Stimulated activated CD4-positive, alpha-beta T cell treated with anti-CD3 and anti-CD28 coated beads, Interleukin-2, amount 100 ng/mL, for 48 hours (primary cell): Measurements from ENCODE around the gene SVIL.
"Not testable (repeated sequence)": the region's sequence is repeated elsewhere in the genome, so short reads cannot be mapped to it uniquely, and the experiment has no call there.

Experiments
- DNase-seq, 2 donors: peaks; one replicate each; pipeline ENCODE4 v3.0.0-alpha.2; 2020

The SVIL gene

DNA sequence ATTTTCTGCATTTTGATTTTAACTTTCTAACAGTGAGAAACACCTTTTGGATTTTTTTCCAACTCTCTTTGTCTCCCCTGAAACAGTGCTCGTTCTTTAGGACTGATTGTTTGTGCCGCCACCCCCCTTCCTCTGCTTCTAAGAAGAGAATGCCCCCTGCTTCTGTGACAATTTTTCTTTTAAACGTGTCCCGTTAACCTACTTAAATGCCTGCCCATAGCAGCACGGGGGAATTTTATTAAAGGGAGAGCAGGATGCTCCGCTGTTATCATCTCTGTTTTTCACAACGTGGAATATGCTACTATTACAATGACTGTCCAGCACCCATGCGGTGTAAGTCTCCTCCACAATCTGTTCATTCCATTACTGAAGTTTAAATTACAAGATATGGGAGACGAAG lies 67.8 kb downstream of the SVIL start:
- DNase-seq = no peak

DNA sequence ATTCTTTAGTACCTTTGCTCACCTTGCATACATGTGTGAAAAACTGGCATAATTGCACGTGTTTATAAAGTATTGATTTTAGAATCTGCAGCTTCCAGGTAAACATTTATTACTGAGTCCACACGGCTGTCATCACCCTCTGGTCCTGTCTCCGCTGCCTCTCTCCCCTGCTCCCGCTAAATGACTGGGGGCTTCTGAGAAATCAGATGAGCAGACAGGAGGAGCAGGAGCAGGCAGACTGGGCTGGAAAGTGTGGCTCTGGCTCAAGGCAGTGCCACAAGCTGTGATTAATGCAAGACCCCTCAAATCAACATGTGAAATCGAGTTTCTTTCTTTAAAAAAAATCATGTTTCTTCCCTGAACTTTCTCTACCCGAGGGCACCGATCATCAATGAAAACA lies 68.6 kb downstream of the SVIL start:
- not testable (repeated sequence) for DNase-seq

DNA sequence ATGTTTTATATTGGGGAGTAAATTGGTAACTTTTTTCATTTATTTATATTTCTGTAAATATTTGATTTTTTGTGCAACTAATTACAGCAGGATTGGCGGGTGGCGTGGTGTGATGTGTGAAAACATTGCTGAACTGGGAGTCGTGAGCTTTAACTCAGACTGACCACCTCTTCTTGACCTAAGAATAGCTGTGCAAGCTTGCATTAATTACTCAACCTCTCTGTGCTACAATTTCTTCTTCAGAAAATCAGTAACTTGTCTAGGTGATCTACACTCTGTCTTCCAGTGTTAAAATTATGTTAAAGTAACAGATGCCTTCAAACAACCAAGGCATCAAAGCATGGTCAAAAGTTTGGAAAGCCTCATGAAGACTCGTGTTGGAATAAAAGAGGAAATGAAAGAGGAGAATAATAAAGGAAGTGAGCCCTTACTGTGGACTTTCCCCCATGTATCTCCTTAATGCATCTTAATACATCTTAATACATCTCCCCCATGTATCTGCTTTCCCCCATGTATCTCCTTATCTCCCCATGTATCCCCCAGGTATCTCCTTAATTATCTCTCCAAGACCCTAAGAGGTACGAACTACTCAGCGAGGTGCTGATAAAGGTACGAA lies 71.2 kb downstream of the SVIL start:
- no peak for DNase-seq

DNA sequence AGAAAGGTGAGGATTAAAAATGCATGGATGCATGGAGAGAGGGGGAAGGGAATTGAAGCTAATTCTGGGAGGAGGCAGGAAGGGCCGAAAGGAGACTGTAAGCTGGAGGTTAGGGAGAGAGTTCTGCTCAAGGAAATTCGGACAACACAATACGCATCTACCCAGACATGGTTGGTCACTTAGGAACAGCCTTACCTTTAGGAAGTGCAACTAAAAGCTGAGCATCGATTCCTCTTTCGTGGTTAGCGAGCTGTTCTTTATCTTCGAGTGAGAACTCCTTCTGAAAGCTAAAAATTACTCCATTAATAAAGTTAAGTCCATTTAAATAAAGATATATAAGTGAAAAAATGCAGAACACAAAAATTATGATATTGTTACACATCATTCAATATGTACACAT lies 71.8 kb downstream of the SVIL start:
- not testable (repeated sequence) for DNase-seq

DNA sequence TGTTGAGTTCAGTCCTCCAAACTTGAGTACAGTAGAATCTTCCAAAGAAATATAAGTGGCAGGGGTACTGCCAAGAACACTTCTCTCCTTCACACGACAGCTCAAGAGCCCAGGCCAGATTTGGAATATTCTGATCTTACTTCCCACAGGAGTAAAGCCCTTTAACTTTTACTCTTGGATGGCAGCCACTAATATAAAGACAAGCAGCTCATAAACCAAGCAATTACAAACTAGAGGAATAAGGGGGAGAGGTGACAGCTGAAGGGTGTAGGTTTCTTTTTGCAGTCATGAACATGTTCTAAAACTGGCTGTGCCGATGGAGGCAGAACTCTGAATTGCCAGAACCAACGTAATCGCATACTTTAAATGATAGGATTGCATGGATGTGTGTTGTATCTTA lies 74.8 kb downstream of the SVIL start:
- no peak for DNase-seq

DNA sequence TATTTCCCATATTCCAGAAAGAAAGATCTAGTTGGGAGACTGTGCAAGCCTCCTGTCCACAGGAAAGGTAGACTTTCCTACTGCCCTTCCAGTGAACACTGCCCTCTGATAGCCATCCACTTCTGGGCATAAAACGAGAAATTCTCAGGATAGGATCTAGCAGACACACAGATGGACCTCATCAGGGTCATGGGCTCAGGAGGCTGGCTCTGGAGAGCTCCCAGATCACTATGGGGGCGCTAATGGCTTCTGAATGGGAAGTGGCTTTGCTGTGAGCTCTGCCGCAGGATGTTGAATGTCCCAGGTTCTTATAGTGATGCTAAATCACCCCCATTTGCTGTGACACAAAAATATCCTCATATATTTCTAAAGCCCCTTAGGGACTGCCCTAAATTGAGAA lies 77.1 kb downstream of the SVIL start:
- no peak for DNase-seq

DNA sequence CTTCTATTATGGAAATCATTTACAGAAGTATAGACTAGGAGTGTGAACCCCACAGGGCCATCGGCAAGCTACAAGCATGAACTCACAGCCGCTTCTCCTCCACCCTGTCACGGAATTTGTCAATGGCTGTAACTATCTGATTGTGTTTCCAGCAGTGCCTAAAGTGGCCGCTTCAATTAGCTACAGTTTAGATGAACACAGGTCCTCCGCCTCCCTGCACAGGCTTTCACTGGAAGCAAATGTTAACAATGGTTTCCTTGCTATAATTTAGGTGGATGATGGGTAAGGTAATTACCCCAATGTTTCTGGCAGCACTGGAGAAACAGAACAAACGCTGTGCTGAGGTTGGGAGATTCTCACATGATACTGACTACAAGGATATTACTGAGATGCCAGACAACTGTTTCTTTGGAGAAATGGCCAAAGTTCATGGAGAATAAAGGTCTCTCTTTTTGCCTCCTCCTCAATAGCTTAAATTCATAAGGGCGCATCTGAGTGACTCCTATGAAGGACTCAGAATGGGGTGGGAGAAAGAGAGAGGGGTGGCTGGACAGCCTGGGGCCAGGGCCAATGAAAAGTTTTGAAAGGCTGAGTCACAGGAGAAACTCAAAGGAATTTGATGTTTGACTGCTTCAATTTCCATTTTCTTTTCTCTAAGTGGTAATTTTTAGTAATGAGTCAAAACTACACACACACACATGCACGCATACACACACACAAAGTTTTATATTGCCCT lies 78.9 kb downstream of the SVIL start:
- DNase-seq = no peak

DNA sequence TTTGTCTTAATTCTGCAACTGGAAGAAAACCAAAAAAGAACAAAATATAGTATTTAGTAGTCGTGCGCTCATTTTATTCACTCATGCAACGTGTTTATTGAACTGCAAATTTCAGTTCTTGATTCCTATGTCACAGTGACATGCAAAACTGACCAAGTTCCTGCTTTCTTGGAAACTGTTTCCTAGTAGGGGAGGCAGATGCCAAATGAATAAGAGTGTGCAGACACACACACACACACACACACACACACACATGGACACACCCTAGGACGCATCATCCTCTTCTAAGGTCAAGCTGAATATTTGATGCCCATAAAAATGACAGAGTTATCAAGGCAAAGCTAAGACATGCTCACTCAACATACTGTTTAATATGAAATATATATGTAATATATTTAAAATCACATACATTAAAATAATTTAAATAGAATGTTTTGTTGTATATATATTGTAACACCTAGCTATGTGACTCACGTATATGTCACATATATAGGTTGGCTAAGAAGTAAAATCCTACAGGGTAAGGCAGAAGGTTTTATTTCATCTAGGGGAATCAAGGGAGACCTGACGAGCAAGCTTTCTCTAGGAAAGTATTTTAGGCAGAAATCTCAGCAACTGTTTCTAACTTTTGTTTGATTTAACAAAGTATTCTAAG lies 79.6 kb downstream of the SVIL start:
- no peak for DNase-seq

DNA sequence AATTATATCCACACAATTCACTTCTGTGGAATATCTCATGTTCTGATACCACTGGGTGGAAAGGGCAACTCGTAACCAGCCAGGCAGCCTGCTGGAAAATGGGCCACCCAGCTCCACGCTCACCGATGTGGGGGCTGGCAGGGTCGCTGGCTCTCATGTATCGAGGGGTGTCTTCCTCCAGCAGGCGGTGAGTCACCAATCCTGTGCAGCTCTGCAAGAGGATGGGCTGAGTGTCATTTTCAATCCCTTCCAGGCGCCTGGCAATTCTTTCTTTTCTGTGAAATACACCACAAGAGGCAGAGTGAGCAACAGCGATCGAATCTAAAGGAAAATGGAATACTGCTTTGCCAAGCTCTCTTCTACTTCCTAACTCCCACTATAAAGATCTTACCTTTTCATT lies 80.1 kb downstream of the SVIL start:
- DNase-seq = no peak

DNA sequence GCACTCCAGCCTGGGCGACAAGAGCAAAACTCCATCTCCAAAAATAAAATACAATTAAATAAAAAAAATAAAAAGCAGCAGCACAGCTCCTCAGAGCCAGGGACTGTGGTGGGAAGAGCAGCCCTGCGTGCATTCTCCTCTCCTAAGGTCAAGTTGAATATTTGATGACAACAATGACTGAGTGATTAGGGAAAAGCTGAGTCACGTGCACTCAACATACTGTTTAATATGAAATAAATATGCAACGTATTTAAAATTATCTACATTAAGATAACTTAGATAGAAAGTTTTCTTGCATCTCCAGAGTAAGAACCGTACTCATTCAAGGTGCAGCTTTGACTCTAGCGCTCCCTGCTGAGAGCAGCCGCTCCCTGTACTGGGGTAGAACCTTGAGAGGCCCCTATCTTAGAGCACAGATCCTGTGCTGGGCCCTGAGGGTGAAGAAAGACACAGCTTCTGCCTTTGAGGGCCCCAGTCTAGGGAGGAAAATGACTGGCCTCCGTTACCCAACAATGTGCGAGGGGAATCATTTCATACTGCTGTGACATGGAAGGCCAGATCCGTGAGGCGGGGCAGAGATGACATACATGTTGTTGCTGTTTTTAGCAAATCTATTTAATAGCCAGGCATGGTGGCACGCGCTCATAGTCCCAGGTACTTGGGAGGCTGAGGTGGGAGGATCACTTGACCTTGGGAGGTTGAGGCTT lies 81.1 kb downstream of the SVIL start:
- no peak for DNase-seq

DNA sequence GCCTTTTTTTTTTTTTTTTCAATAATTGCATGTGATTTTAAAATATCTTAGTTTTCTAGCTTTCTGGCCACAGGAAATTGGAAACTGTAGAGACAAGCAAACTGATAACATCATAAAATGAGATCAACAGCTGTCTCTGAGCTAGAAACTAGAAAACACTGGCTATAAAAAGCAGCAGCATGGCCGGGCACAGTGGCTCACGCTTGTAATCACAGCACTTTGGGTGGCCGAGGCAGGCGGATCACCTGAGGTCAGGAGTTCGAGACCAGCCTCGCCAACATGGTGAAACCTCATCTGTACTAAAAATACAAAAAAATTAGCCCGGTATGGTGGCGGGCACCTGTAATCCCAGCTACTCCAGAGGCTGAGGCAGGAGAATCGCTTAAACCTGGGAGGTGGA lies 81.7 kb downstream of the SVIL start:
- not testable (repeated sequence) for DNase-seq

DNA sequence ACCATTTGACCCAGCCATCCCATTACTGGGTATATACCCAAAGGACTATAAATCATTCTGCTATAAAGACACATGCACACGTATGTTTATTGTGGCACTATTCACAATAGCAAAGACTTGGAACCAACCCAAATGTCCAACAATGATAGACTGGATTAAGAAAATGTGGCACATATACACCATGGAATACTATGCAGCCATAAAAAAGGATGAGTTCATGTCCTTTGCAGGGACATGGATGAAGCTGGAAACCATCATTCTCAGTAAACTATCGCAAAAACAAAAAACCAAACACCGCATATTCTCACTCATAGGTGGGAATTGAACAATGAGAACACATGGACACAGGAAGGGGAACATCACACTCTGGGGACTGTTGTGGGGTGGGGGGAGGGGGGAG lies 85.3 kb downstream of the SVIL start:
- DNase-seq = not testable (repeated sequence)

DNA sequence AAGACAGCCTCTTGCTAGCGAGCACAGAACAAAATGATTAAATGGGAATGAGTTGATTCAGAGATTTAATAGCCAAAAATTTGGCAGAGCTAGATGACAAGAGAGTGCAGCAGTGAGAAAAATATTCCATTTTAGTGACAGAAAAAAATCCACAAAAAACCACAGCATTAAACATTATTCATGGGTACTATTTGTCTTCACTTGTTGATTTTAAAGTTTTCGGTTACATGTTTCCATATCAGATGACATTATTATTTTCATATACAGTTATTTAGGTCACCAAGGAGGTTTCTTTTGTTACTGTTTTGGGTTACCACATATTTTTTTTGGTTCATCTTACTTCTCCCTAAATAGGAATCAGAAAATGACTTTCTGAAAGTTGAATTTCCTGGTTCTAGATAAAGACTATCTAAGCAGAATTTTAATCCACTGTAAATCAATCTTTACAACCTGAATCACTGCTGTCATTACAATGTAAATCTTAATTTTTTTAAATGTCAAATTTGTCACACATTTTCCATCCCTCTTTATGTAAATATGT lies 87.9 kb downstream of the SVIL start:
- no peak for DNase-seq

DNA sequence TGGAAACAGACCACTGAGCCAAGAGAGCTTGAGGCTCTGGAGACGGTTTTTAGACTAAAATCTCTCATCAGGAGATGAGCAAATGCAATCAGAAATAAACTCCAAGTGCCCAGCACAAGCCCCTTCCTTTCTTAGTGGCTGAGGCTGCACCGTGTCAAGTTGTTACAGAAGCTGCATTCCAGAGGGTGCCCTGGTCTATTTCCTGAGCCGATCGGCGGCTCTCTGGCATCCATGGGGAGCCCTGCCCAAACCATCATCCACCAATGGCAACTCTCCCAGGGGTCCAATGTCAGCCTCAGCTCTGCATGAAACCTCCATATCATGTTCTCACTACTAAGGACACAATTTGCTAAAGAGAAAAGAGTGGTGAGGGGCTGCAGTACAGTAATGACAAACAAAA lies 89.6 kb downstream of the SVIL start:
- no peak for DNase-seq

DNA sequence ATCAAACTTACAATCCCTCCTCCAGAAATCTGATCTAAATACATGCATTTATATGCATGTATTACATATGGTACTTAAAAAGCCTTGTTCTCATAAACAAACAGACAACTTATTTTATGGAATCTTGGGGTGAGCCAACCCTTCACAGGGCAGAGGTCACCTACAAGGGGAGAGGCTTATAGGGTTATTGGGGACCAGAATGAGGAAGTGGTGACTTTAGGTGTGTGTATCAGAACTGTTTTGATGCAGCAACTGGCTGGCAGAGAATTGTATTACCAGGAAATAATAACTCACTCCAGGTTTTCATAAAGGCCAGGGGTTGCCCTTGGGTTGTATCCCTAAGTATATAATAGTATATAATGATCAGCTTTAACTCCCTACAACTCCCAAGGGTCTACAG lies 91.1 kb downstream of the SVIL start:
- no peak for DNase-seq

DNA sequence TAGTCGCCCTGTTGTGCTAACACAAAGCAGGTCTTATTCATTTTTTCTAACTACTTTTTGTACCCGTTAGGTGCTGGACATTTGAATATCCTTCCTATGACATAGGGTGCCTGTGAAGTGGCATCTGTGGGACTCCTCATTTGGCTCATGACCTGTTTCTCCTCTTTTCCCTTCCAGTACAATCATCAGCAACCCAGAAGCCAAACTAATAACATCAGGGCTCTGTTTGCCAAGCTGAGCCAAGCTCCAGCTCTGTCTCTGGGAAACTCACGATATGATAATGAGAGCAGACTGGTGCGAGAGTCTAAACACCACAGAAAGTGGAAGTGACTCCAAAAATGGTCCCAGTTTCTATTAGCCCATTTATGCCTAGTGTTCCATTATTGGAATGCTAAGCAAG lies 92.0 kb downstream of the SVIL start:
- DNase-seq = no peak

DNA sequence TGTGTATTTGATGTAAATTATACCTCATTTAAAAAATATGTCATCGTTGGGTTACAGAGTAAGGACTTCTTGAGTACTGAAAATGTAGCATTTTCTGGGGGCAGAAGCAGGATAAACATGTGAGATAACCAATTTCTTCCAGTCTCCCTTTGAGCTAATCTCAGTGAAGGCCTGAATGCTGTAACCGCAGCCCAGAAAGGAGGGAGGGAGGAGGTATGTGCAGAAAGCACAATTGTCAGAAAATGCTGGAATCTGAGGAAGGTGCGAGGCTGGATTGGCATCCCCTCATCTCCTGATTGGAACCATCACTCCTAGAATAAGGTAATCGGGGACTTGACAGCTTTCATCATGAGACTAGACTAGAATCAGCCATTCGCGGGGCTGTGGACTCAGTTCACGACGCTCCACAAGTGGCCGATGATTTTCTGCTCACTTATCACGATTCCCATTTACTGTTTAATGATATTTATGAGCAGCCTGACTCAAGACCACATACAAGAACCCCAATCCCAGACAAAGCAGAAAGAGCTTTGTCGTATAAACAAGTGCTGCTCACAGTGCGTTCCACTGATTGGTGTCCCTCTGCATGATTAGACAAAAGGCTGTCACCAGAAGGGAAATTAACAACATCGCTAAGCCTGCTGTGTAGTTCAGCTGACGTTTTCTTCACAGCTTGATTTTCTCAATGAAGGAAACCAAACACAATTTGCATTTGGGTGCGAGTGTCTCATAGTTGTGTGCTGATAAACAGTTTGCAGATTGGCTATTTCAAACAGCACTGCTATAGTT lies 93.2 kb downstream of the SVIL start:
- no peak for DNase-seq

DNA sequence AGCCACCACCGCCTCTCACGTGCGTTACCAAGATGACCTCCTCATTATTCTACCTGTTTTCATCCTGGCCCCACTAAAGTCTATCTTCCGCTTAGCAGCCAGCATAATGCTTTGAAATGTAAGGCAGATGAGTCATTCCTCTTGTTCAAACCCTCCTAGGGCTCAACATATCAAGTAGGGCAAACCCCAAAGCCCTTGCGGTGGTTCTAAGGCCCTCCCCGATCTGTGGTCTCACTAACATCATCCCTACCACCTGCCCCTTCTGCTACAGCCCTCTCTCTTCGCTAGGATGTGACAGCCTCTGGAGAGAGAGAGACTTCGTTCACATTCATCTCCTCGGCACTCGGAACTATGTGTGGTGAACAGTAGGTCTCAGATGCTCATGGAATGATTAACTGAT lies 94.8 kb downstream of the SVIL start:
- no peak for DNase-seq

DNA sequence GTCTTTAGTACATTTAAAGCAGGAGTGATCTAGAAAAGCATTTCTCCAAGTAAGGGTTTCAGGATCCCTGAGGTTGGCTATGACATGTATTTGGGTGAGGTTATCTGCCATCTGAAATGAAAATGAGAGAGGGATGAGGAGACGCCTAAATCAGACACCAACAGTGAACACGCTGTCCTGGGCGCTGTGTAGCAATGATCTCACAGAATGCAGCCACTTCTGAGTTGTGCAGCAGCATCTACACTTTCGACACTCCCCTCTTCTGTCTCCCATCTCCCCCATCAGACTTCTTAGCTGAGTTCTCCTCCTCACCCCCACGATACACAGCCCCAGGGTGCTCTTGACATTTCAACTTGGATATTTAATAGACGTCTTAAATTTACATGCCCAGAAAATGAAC lies 95.4 kb downstream of the SVIL start:
- no peak for DNase-seq

DNA sequence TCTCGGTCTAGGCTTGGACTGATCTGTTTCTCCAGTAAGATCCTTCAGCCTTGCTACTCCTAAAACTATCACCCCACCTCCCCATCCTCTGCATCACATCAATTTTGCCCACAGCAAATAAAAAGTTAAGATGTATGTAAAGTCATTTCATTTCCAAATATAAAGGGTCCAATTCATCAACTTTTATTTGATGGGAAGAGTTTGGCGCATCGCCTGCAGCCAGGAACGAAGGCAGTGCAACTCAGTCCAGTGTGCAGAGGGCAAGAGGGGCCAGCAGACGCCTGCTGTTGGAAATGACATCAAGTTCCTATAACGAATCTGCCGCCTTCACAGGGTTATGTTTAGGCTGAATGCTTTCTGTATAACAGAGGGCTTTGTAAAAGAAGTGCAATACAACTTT lies 97.0 kb downstream of the SVIL start:
- no peak for DNase-seq

DNA sequence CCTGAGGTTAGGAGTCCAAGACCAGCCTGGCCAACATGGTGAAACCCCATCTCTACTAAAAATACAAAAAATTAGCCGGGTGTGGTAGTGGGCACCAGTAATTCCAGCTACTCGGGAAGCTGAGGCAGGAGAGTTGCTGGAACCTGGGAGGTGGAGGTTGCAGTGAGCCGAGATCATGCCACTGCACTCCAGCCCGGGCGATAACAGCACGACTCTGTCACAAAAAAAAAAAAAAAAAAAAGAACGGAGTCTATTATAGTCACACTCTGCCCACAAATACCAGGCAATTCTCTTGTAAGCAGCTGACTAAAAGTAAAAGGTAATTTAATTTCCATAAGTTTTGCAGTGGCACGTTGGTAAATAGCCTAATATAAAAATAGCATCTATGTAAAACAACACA lies 98.1 kb downstream of the SVIL start:
- not testable (repeated sequence) for DNase-seq

DNA sequence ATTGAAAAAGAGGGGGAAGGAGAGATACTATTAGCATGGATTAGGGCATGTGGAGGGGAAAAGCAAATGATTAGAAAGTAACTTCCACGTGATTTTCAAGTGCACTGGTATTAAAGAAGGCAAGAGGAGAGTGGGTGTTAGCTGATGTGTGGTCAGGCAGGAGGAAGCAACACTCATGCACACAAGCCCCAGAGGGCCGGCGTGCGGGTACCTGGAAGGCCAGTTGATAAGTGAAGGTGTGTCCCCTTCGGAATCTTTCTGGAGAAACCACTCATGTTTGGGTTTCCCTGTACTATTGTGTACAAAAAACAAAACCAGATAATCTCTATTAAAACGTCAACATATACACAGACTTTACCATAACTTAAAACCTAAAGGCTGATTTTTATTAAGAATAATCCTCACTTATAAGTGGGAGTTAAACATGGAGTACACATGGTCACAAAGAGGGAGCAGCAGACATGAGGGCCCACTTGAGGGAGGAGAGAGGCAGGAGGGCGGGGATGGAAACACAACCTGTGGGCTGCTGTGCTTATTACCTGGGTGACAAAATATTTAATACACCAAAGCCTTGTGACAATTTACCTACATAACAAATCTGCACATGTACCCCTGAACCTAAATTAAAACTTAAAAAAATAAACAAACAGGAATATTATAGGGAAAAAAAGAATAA lies 98.9 kb downstream of the SVIL start:
- no peak for DNase-seq
